ENCODE measurements around the gene AIMP1. TPM values are rescaled to one million over a fixed set of nuclear protein-coding genes. Genes with fewer than 3 reads are reported as not detected.
A peak's percentile ranks its signal among the peaks of the same experiment; 100 is the strongest.

Gene AIMP1
- total and polyA plus RNA-seq, 8 donors: 38.9 to 63.3 (median 52.7) TPM

DNA sequence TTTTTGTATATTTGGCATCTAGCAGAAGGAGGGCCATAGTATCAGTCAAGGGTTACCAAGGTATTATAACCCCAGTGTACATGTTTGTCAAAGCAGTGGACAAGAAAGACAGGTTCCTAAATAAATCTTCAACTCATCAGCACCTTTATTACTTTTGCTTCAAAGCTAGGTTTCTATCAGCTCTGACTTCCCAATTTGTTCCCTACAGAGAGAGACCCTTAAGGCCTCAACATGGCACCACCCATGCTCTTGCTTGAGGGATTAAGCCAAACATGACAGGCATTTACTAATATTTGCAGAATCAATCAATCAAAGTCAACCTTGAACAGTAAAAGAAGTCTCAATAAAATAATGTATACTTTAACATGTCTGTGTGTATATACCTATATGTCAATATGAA, 9.8 kb upstream of the AIMP1 start:
- DNase-seq (no peak), ATAC-seq (no peak)
- TF ChIP-seq, protein P1, sequence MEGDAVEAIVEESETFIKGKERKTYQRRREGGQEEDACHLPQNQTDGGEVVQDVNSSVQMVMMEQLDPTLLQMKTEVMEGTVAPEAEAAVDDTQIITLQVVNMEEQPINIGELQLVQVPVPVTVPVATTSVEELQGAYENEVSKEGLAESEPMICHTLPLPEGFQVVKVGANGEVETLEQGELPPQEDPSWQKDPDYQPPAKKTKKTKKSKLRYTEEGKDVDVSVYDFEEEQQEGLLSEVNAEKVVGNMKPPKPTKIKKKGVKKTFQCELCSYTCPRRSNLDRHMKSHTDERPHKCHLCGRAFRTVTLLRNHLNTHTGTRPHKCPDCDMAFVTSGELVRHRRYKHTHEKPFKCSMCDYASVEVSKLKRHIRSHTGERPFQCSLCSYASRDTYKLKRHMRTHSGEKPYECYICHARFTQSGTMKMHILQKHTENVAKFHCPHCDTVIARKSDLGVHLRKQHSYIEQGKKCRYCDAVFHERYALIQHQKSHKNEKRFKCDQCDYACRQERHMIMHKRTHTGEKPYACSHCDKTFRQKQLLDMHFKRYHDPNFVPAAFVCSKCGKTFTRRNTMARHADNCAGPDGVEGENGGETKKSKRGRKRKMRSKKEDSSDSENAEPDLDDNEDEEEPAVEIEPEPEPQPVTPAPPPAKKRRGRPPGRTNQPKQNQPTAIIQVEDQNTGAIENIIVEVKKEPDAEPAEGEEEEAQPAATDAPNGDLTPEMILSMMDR (IDR thresholded peaks at IDR 0.05): no peak
- Histone ChIP-seq H3K4me1 (no peaks in the 10 kb centered on the region), H3K27me3 (no peaks in the 10 kb centered on the region), H3K36me3 (peaks cover 0 to 13% of the 10 kb centered on the region in 2 donors), H3K9me3 (no peaks in the 10 kb centered on the region), H3K4me3 (no peak overlapping the region), H3K27ac (no peak overlapping the region)
- intact Hi-C loops (cut with DNase I): no loop called here

DNA sequence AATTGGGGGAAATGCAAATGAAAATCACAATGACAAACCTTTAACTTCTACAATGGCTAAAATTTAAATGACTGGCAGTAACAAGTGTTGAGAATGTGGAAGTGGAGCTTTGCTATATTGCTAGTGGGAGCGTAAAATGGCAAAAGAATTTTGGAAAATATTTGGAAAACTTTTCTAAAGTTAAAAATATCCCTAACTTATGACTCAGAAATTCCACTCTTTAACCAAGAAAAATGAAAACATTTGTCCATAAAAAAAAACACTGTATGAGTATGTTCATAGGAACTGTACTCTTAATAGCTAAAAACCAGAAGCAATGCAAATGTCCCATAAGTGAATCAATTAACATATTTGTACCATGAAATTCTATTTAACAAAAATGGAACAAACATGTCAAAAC, 4.0 kb upstream of the AIMP1 start:
- TF ChIP-seq, protein P1 (IDR thresholded peaks at IDR 0.05): no peak
- peaks cover 14 to 22% of the 10 kb centered on the region in 2 donors for H3K4me1 ChIP-seq
- no peaks in the 10 kb centered on the region for H3K9me3 ChIP-seq
- intact Hi-C loops (cut with DNase I): no loop called here
- no peak overlapping the region for H3K4me3 ChIP-seq
- no peak overlapping the region for H3K27ac ChIP-seq
- peaks cover 0 to 6% of the 10 kb centered on the region in 2 donors for H3K36me3 ChIP-seq
- no peaks in the 10 kb centered on the region for H3K27me3 ChIP-seq
- DNase-seq (no peak), ATAC-seq (no peak)

DNA sequence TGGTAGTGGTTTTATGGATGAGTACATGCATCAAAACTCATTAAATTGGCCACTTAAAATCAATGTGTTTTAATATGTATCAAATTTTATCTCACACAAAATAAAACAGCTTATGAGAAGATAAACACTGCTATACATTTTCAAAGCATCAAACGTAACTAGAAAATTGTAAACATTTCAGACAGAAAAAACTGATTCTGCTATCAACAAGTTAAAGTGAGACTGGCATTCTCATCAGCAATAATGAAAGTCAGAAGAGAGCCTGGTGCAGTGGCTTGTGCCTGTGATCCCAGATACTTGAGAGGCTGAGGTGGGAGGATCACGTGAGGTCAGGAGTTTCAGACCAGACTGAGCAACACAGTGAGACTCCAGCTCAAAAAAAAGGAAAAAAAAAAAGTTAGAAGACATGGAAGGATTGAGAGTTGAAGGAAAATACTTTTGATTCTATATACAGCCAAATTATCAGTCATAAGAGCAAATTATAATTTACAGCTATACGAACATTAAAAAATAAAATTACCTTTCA, 3.3 kb upstream of the AIMP1 start:
- peaks cover 21 to 29% of the 10 kb centered on the region in 2 donors for H3K4me1 ChIP-seq
- ATAC-seq (no peak), DNase-seq (no peak)
- H3K9me3 ChIP-seq: no peaks in the 10 kb centered on the region
- H3K27me3 ChIP-seq: no peaks in the 10 kb centered on the region
- H3K4me3 ChIP-seq: no peak overlapping the region
- TF ChIP-seq, protein P1 (IDR thresholded peaks at IDR 0.05): no peak
- H3K27ac ChIP-seq: no peak overlapping the region
- H3K36me3 ChIP-seq: peaks cover 0 to 6% of the 10 kb centered on the region in 2 donors
- intact Hi-C loops (cut with DNase I): no loop called here

GRCh38 chr4:106314960-106315359, 1.4 kb upstream of the AIMP1 start:
- H3K4me3 ChIP-seq: peak overlapping the region; percentile 61 to 78
- no peaks in the 10 kb centered on the region for H3K9me3 ChIP-seq
- DNase-seq (no peak), ATAC-seq (no peak)
- H3K27me3 ChIP-seq: no peaks in the 10 kb centered on the region
- H3K36me3 ChIP-seq: no peaks in the 10 kb centered on the region
- peak overlapping the region in 1 of 2 donors; percentile 94 for H3K27ac ChIP-seq
- peaks cover 22 to 45% of the 10 kb centered on the region in 2 donors for H3K4me1 ChIP-seq
- TF ChIP-seq, protein P1 (IDR thresholded peaks at IDR 0.05): no peak
- intact Hi-C loops (cut with DNase I): no loop called here

DNA sequence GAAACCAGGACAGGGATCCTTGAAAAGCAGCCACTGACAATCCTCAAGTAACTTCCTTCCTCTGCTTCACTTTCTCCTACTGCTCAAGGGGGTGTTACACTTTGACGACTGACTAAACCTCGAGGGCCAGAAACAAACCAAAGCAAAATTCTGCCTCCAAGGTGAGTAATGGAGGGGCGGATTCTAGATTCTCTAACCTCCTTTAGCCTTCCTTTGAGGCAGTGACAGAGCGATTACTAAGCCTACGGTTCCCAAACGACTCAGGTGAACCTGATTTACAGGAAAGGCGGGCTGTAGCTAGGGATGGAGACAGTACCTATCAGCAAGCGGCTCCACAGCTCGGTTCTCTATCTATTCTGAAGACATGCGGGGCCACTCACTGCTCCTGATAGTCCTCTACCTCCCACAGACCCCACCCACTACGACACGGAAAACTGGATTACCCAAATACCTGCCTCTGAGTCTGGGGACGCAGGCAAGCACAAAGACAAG, 828 bp upstream of the AIMP1 start:
- Histone ChIP-seq H3K9me3 (no peaks in the 10 kb centered on the region), H3K36me3 (peaks cover 0 to under 1% of the 10 kb centered on the region in 2 donors), H3K4me1 (peaks cover 22 to 45% of the 10 kb centered on the region in 2 donors), H3K27ac (peak overlapping the region; percentile 93 to 94), H3K27me3 (no peaks in the 10 kb centered on the region), H3K4me3 (peak overlapping the region; percentile 61 to 78)
- intact Hi-C loops (cut with DNase I): no loop called here
- peak in 1 of 4 donors; percentile 28 for DNase-seq
- peak; percentile 22 for ATAC-seq
- TF ChIP-seq, protein P1 (IDR thresholded peaks at IDR 0.05): no peak
